ENCODE data around the gene MMP15.

DNA sequence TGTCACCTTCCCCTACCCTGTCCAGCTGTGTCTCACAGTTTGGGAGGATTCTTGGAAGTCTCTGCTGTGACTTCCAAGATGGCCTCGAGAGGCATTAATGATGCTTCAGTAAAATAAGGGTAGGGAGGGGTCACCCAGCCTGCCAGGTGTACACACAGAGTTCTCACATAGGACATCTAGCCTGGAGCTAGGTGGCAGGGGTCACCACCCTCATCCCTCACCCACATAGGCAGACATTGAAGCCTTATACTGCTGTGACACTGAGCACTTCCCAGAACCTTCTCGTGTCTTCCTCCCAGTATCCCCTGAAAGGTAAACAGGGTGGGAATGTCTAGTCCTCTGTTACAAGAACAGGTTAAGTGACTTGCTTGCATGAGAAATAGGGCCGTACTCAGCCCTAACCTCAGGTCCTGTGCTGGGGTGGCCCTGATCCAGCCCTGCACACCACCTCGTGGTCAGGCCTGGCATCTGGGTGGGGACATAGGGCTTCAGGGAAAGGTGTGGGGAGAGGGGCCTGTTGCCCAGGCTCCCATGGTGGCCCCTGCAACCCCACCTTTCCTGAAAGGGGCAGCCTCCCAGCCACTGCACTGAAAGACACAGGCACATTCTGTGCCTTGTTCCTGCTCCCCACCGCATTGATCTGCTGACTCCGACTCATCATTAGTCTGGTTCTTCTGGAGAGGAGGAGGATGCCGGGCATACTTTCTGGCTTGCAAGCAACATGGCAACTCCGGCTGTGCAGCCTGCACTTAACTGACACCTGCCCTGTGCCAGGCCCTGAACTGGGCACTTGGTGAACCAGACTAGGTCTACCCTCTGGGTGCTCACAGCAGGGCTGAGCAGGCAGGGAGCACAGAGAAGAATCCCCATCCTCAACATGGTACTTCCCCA, 3.6 kb upstream of the MMP15 start:
- no peak for TF ChIP-seq CTCF (IDR thresholded peaks at IDR 0.05)
- TF ChIP-seq POLR2A (IDR thresholded peaks at IDR 0.05): no peak
- TF ChIP-seq EP300 (IDR thresholded peaks at IDR 0.05): no peak
